ENCODE data around the gene ZNF800. TPM values are rescaled to one million over a fixed set of nuclear protein-coding genes. Genes with fewer than 3 reads are reported as not detected.

ZNF800 gene
- total RNA-seq, result 8.5 and 9.4 TPM in 2 replicates

GRCh38 chr7:127392566-127393367, at the start of gene ZNF800:
TSS of gene ZNF800 (minus strand) at chr7:127392708. CDS start at chr7:127391557, 1,151 bp downstream.

Other genes starting within 250 kb of the ZNF800 start
- not detected in 2 replicates for gene GRM8, start 139.8 kb downstream of the ZNF800 start, total RNA-seq
- 14.4 and 15.1 TPM in 2 replicates for gene GCC1, start 192.9 kb upstream of the ZNF800 start, total RNA-seq
- gene ARF5, start 195.7 kb upstream of the ZNF800 start, total RNA-seq, result 222 and 239 TPM in 2 replicates
- gene FSCN3, start 201.0 kb upstream of the ZNF800 start, total RNA-seq, result 0.34 and 1.8 TPM in 2 replicates
- not detected in 2 replicates for gene PAX4, start 225.4 kb upstream of the ZNF800 start, total RNA-seq